NCI-H187 (cell line): ENCODE measurements around the gene SCAMP2.

Source experiments
- DNase-seq, 2 experiments: peaks; one replicate each; lab custom pipeline; 2025; lab: John Stamatoyannopoulos, UW

SCAMP2 gene

DNA sequence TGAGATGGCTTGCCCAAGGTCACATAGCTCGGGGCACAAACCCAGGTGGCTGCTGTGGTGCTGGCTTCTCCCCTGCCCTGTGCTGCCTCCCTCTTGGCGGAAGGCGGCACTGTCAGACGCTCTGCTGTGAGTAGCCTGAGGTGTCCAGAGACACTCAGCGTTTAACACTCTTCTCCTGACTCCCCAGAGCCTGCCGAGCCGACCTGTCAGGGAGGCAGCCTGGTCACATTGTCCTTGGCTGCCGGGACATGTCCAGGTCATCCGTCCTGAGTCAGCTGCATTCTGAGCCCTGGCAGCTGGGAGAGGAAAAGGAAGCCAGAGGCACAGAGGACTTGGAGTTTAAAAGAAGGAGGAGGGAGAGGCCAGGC lies 55.8 kb downstream of the SCAMP2 start:
- no peak for DNase-seq

DNA sequence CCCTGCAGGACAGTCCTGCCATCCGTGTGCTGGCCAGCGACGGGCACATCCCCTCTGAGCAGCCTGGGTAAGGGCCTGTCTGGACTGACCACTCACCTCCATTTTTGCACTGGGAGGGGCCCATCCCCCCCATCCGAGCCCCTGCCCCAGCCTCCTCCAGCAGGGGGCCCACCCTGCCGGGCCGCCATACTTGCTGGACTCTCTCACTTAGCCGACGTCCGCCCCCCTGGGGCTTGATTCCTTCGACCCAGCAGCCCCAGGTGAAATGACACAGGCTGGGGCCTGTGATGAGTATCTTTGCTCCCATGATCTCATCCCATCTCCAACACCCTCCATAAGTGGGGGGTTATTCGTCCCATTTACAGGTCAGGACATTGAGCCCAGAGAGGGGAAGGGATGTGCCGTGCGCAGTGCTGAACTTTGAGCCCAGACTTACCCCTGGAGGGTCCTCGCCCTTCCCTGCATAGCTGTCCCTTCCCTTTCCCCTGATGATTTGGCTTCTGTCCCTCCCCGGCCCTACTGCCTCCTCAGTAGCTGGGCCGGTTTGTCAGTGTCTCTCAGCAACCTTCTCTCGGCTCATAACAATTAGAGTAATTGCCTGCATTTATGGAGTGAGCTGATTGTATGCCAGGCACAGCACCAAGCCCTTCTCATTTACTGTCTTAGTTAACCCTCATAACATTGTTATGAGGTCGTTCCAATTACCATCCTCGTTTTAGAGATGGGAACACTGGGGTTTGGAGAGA lies 56.4 kb downstream of the SCAMP2 start:
- no peak for DNase-seq

DNA sequence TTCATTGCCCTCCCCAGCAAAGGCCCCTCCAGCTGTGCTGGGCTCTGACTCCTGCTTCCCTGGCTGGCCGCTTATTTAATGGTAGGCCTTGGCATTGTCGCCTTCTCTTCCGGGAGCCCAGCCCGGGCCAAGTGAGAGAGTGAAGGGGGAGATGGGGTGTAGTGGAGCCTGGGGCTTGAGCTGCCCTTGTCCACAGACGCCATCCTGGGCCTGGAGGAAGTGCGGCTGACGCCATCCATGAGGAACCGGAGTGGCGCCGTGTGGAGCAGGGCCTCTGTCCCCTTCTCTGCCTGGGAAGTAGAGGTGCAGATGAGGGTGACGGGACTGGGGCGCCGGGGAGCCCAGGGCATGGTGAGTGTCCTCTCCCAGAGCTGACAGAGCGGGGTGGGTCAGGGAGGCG lies 57.2 kb downstream of the SCAMP2 start:
- no peak for DNase-seq

DNA sequence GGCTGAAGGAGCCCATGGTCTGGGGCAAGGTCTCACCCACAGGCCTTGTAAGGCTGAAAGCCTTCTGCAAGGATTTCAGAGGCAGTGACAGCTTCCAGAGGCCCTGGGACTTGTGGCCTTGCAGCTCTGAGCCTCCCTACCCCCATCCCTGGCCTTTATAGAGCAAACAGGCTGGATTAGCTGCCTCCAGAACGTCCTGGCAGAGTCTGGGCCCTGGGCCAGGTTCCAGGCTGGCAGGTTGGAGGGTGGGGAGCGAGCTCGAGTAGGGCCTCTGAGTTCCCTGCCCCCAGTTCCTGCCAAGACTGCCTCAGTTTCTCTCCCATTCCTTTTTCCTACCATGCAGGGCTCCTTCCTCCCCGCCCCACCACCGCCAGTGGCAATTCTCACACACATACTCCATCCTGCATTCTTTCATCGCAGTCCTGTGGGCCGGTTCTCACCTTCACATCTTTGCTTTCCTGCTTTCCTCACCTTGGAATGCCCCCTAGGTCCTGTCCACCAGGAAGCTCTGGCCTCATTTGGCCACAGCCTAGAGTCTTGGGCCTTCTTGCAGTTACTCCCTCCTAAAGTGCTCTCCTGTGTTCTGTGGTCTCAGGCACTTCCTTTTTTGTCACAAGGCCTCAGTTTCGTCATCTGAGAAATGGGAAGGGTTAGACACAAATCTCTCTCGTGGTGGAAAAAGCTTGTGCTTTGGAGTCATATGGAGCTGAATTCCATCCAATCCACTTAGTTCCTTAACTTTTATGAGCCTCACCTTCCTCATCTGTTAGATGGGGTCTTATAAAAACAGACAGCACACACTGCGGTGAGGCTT lies 57.8 kb downstream of the SCAMP2 start:
- DNase-seq: no peak

DNA sequence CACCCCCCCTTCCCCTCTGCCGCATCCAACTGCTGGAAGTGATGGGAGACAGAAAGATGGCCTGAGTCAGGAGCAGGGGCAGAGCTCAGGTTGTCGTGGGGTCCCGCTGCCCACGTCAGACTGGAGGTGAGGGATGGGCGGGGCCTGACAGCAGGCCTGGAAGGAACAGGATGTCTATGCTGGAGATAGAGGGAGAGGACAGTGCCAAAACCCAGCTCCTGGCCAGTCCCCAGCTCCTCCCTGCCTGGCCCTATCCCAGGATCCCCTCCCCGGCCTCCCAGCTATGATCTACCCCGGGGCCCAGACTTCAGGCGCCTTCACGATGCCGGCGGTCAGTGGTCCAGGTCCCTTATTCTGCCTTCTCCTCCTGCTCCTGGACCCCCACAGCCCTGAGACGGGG lies 60.6 kb downstream of the SCAMP2 start, which contains the start of gene LMAN1L:
Gene LMAN1L, plus strand, starts transcription at position 303 of the 400 bp plus-strand sequence. Its CDS starts 20 bp downstream, at position 323.
- no peak for DNase-seq

DNA sequence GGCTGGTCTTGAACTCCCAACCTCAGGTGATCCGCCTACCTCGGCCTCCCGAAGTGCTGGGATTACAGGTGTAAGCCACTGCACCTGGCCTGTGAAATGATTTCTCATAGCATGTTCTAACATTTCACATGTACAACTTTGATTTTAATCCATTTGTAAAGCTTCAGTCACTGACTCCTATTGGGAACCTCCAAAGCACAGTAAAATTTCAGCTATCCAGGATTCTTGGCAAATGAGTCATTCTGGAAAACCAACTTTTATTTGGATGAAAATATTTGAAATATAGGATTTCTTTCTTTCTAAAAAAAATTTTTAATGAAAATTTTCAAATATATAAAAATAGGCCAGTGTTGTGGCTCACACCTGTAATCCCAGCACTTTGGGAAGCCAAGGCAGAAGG lies 63.2 kb downstream of the SCAMP2 start:
- no peak for DNase-seq

DNA sequence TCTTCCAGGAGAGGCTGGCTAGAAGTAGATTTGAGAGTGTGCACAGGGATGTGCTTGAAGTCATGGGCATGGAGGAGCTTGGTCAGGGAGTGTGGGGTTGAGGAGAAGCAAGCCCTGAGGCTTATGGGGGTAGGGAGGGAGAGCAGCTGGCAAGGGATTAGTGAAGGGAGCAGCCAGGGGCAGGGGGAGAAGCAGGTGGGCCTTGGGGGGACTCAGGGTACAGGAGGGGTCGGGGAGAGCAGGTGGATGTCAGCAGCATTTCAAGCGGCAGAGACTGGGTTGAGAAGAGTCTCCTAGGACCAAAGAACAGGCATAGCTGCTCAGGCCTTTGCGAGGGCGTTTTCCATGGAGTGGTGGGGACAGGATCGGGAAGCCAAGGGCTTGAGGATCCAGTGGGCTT lies 63.9 kb downstream of the SCAMP2 start:
- no peak for DNase-seq

DNA sequence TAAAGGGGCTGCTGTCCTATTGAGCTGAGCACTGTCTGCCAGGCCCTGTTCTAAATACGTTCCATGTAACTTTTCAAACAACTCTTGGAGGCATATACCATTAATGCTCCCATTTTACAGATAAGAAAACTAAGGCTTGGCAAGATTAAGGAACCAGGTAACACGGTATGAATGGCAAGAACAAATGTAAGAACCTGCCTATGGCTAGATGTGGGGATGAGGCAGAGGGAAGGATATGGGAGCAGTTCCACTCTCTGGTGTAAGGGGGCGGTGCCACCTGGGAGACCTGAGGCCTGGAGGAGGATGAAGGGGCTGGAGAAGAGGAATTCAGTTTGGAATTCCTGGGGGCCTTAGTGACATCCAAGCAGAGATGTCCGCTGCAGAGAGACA lies 64.3 kb downstream of the SCAMP2 start:
- no peak for DNase-seq

DNA sequence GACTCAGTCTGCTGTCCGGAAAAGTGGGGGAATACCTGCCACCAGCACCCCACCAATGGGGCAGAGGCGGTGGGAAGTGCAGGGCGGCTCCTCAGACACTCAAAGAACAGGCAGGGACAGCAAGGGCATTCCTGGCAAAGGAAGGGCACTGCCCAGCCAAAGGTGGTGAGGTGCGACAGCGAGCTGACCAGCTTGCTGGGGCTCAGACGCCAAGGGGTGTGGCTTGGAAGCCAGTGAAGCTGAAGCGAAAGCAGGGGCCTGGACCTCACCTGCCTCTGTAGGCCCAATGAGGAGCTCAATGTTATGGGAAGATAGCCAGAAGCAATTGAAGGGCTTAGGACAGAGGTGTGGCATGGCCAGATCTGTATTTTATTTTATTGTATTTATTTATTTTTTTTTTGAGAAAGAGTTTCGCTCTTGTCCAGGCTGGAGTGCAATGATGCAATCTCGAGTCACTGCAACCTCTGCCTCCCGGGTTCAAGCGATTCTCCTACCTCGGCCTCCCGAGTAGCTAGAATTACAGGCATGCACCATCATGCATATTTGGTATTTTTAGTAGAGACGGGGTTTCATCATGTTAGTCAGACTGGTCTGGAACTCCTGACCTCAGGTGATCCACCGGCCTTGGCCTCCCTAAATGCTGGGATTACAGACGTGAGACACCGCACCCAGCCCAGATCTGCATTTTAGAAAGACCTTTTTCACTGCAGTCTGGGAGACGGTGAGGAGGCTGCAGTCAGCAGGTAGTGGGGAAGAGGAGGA lies 64.9 kb downstream of the SCAMP2 start:
- no peak for DNase-seq

DNA sequence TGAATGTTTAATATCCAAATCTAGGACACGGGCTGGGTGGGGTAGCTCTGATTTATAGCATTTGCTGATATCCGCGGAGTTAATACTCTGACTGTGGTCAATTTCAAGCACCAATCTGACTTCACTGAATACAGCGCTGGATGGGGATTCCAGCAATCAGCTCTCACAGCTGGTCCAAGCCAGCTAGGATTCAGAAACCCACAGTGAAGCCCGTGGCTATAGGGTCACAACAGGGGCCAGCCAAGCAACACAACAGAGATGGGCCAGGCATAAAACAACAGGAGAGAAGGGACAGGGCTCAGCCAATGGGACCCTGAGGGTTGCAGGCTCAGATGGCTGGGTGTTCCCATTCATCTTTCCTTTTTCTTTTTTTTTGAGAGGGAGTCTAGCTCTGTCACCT lies 65.9 kb downstream of the SCAMP2 start:
- no peak for DNase-seq

DNA sequence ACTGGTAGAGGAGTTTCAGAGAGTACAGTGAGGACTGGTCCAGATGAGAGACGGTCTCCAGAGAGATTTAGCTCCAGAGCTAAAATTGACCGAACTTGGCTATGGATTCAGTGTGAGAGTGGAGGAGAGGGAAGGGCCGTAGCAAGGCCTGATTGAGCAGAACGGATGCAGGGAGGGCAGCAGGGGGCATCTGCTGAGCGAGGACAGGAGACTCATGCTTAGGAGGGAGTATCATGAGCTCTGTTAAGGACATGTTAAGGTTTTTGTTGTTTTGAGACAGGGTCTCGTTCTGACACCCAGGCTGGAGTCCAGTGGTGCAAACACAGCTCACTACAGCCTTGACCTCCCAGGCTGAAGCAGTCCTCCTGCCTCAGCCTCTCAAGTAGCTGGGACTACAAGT lies 68.2 kb downstream of the SCAMP2 start:
- no peak for DNase-seq

DNA sequence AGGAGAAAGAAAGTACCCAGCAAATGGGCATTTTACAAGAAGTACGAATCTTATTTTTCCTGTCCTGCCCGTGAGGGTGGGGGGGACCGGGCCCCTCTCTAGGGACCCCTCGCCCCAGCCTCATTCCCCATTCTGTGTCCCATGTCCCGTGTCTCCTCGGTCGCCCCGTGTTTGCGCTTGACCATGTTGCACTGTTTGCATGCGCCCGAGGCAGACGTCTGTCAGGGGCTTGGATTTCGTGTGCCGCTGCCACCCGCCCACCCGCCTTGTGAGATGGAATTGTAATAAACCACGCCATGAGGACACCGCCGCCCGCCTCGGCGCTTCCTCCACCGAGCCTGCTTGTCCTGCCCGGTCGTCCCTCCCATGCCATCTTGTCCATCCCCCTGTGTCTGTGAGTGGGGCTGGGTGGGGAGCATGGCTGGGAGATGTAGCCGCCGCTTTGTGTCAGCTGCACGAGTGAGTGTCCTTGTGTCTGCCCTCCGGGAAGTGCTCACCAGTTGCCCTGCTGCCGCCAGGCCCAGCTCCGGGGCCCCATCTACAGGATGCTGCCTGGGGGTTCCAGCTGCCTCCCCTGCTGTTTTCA lies 70.2 kb downstream of the SCAMP2 start:
- no peak for DNase-seq

DNA sequence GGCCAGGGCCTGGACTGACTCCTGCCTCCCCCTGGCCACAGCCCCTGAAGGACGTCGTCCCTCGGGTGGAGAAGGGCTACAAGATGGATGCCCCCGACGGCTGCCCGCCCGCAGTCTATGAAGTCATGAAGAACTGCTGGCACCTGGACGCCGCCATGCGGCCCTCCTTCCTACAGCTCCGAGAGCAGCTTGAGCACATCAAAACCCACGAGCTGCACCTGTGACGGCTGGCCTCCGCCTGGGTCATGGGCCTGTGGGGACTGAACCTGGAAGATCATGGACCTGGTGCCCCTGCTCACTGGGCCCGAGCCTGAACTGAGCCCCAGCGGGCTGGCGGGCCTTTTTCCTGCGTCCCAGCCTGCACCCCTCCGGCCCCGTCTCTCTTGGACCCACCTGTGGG lies 70.9 kb downstream of the SCAMP2 start:
- no peak for DNase-seq

DNA sequence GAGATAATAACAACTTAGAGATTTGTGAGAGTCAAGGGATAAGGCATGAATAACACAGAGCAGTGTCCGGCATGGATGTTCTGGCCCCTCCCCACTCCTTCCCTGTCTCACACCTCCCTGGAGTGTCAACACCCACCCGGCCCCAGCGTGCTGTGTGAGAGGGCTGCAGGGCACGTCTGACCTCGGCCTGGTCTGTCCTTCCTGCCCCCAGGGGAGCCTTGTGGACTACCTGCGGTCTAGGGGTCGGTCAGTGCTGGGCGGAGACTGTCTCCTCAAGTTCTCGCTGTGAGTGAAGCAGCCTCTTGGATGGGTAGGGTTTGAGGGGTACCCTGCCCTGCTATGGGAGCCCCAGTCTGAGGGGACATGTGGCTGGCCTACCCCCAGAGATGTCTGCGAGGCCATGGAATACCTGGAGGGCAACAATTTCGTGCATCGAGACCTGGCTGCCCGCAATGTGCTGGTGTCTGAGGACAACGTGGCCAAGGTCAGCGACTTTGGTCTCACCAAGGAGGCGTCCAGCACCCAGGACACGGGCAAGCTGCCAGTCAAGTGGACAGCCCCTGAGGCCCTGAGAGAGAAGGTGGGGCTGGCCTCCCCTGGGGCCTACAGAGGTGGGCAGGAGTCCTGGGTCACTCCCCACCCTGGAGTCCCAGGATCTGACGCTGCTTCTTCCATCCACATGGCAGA lies 71.7 kb downstream of the SCAMP2 start:
- DNase-seq: no peak

DNA sequence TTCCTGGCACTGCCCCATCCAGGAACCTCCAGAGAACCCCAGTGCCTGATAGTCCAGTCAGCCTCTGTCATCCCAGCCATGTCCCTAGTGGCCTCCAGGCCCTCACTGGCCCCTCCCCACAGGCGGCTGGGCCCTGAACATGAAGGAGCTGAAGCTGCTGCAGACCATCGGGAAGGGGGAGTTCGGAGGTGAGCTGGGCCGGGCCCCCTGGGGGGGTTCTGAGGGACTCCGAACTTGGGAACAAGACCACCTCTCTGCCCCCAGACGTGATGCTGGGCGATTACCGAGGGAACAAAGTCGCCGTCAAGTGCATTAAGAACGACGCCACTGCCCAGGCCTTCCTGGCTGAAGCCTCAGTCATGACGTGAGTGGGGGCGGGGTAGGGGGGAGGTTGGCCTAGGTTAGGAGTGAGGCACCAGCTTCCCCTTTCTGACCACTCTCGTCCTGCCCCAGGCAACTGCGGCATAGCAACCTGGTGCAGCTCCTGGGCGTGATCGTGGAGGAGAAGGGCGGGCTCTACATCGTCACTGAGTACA lies 72.5 kb downstream of the SCAMP2 start:
- no peak for DNase-seq

DNA sequence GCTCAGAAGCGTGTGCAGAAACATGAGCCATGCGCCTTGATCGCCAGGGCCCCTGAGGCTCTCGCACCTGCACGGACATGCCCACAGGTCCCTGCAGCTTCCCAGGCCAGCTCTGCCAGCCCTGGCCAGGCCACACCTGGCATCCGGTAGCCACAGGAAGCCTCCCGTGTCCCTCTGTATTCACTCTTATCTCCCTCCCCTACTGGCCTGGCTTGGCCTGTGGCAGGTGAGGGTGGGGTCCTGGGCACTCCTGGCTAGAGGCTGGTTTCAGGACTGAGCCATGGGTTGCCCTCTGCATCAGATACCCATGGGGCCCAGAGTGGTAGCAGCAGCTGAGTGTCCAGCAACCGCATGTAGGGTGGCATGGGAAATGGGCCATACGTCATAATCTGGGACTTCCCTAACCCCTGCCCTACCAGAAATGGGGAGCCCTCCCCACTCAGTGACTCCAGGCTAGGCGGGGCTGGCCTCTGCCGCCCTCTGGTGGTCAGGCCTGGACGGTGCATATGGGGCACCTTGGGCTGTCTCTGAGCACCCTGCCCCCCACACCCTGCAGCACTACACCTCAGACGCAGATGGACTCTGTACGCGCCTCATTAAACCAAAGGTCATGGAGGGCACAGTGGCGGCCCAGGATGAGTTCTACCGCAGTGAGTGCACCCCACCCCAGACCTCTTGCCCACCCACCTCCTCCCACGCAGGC lies 73.2 kb downstream of the SCAMP2 start:
- DNase-seq: no peak

DNA sequence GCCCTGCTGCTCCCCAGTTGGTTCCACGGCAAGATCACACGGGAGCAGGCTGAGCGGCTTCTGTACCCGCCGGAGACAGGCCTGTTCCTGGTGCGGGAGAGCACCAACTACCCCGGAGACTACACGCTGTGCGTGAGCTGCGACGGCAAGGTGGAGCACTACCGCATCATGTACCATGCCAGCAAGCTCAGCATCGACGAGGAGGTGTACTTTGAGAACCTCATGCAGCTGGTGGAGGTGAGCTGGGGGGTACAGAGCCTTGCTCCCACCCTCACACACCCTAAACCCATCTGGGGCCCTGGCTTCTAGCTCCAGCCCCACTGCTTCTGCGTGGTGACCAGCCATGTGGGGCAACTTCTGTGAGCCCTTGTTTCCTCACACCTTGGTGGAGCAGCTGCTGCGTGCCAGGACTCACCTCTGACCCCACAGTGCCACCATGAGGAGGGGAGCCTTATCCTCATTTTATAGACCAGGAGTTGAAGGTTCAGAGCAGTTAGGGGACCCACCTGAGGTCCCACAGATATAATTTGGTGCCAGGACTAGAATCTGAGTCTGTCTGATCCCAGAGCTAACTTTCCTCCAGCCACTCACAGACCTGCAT lies 73.8 kb downstream of the SCAMP2 start:
- DNase-seq: no peak

DNA sequence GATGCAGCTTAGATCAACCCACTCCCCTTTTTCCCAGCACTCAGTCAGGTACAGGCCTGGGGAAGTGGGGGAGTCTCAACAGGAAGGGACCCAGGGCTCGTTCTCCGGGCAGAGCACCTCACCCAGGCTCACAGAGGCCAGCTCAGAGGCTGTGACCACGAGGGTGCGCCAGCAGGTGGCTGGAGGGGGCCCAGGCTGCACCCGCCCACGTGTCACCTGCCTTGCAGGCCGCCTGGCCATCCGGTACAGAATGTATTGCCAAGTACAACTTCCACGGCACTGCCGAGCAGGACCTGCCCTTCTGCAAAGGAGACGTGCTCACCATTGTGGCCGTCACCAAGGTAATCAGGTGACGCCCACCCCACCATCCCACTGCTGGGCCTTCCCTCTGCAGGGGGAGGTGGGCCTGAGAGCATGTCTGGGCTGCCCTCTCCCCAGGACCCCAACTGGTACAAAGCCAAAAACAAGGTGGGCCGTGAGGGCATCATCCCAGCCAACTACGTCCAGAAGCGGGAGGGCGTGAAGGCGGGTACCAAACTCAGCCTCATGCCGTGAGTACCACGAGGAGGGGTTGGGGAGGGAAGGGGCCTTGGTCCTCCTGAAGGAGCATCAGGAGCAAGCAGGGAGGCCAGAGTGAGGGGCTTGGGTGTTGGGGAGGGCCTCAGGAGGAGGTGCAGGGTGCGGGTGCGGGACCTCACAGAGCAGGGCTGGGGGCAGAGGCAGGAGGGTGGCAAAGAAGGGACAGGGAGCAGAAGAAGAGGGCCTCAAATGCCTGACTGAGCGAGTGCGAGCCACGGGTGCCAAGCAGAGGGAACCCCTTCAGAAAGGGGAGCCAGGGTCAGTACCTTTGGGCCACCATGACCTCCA lies 74.5 kb downstream of the SCAMP2 start:
- DNase-seq: no peak

DNA sequence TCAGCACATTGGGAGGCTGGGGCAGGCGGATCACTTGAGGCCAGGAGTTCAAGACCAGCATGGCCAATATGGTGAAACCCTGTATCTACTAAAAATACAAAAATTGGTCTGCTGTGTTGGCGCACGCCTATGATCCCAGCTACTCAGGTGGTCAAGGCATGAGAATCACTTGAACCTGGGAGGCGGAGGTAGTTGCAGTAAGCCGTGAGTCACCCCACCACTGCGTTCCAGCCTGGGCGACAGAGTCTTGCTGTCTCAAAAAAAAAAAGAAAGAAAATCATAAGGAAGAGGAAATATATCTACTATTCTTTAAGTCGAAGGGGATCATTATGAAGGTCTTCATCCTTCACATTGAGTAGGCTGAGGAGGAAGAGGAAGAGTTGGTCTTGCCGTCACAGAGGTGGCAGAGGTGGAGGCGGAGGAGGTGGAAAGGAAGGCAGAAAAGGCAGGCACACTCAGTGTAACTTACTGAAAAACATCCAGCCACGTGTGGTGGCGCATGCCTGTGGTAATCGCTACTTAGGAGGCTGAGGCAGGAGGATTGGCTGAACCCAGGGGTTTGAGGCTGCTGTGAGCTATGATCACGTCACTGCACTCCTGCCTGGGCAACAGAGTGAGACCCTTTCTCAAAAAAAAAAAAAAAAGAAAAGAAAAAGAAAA lies 77.1 kb downstream of the SCAMP2 start:
- no peak for DNase-seq
